H9 (cell line): ENCODE data around the gene GPR171. TPM values are rescaled to one million over a fixed set of nuclear protein-coding genes. Genes with fewer than 3 reads are reported as not detected.

Experiments
- DNase-seq: peaks from one replicate; pipeline ENCODE4 v3.0.0-alpha.2; 2017
- H2AFZ ChIP-seq: one replicate; pipeline ENCODE4 v1.6.1; 2013; ENCODE audit warnings: mild to moderate bottlenecking, low read length, control low read depth, moderate library complexity
- H2AK5ac ChIP-seq: 2 replicates; pipeline ENCODE4 v1.6.1; 2013; ENCODE audit warnings: low read length, control low read depth, mixed read lengths; ENCODE audit not compliant: insufficient read length
- H2BK120ac ChIP-seq: one replicate; pipeline ENCODE4 v1.6.1; 2013; ENCODE audit warnings: low read depth, mild to moderate bottlenecking, low read length, control low read depth, inconsistent platforms; ENCODE audit not compliant: poor library complexity, severe bottlenecking
- H2BK12ac ChIP-seq: 2 replicates; pipeline ENCODE4 v1.6.1; 2013; ENCODE audit warnings: low read length, control low read depth, mixed read lengths, low read depth; ENCODE audit not compliant: insufficient read length
- H2BK15ac ChIP-seq: 2 replicates; pipeline ENCODE4 v1.6.1; 2013; ENCODE audit warnings: low read depth, low read length, control low read depth
- H2BK20ac ChIP-seq: one replicate; pipeline ENCODE4 v1.6.1; 2013; ENCODE audit warnings: low read depth, mild to moderate bottlenecking, low read length, control low read depth, inconsistent platforms; ENCODE audit not compliant: poor library complexity, severe bottlenecking
- H2BK5ac ChIP-seq: 2 replicates; pipeline ENCODE4 v1.6.1; 2013; ENCODE audit warnings: low read length, control low read depth, mixed read lengths; ENCODE audit not compliant: insufficient read length
- H3K14ac ChIP-seq: 2 replicates; pipeline ENCODE4 v1.6.1; 2013; ENCODE audit warnings: low read length, control low read depth; ENCODE audit not compliant: insufficient read depth
- H3K18ac ChIP-seq: 2 replicates; pipeline ENCODE4 v1.6.1; 2013; ENCODE audit warnings: low read depth, mild to moderate bottlenecking, mixed read lengths, low read length, control low read depth; ENCODE audit not compliant: insufficient read length
- H3K23ac ChIP-seq: 2 replicates; pipeline ENCODE4 v1.6.1; 2013; ENCODE audit warnings: low read length, control low read depth, mixed read lengths, low read depth; ENCODE audit not compliant: insufficient read length
- H3K23me2 ChIP-seq: 2 replicates; pipeline ENCODE4 v1.6.1; 2013; ENCODE audit warnings: low read depth, mild to moderate bottlenecking, mixed read lengths, low read length, control low read depth; ENCODE audit not compliant: insufficient read length, poor library complexity, severe bottlenecking
- H3K27ac ChIP-seq: 2 replicates; pipeline ENCODE4 v1.5.1; 2013; ENCODE audit warnings: low read length, control low read depth, mixed read lengths, low read depth; ENCODE audit not compliant: insufficient read length
- H3K27me3 ChIP-seq: 2 replicates; pipeline ENCODE4 v1.6.1; 2013; ENCODE audit warnings: low read length, control low read depth, inconsistent platforms; ENCODE audit not compliant: insufficient read depth
- H3K4ac ChIP-seq: 2 replicates; pipeline ENCODE4 v1.6.1; 2013; ENCODE audit warnings: low read depth, mild to moderate bottlenecking, control low read depth, inconsistent platforms, low read length, moderate library complexity
- H3K4me1 ChIP-seq: 2 replicates; pipeline ENCODE4 v1.6.1; 2013; ENCODE audit warnings: low read length, control low read depth, inconsistent platforms; ENCODE audit not compliant: insufficient read depth
- H3K4me2 ChIP-seq: 2 replicates; pipeline ENCODE4 v1.6.1; 2013; ENCODE audit warnings: low read length, control low read depth, mixed read lengths; ENCODE audit not compliant: insufficient read length, insufficient read depth
- H3K56ac ChIP-seq: 2 replicates; pipeline ENCODE4 v1.6.1; 2013; ENCODE audit warnings: low read depth, mild to moderate bottlenecking, mixed read lengths, low read length, control low read depth; ENCODE audit not compliant: insufficient read length
- H3K79me1 ChIP-seq: 2 replicates; pipeline ENCODE4 v1.6.1; 2013; ENCODE audit warnings: low read depth, mild to moderate bottlenecking, moderate library complexity, low read length, control low read depth, inconsistent platforms; ENCODE audit not compliant: insufficient read depth, poor library complexity, severe bottlenecking
- H3K79me2 ChIP-seq: 2 replicates; pipeline ENCODE4 v1.6.1; 2013; ENCODE audit warnings: low read length, control low read depth, inconsistent platforms; ENCODE audit not compliant: insufficient read depth
- H3K9ac ChIP-seq: 2 replicates; pipeline ENCODE4 v1.6.1; 2013; ENCODE audit warnings: low read length, control low read depth, mixed read lengths; ENCODE audit not compliant: insufficient read length; ENCODE audit errors: extremely low read depth
- H3K9me3 ChIP-seq: one replicate; pipeline ENCODE4 v1.6.1; 2013; ENCODE audit warnings: low read depth, low read length, inconsistent platforms; ENCODE audit not compliant: control insufficient read depth
- H3T11ph ChIP-seq: one replicate; pipeline ENCODE4 v1.6.1; 2013; ENCODE audit warnings: mild to moderate bottlenecking, low read length, control low read depth, inconsistent platforms
- H4K20me1 ChIP-seq: one replicate; pipeline ENCODE4 v1.6.1; 2013; ENCODE audit not compliant: control insufficient read depth, insufficient read length, insufficient read depth
- H4K5ac ChIP-seq: 2 replicates; pipeline ENCODE4 v1.6.1; 2013; ENCODE audit warnings: low read depth, mild to moderate bottlenecking, mixed read lengths, low read length, control low read depth; ENCODE audit not compliant: insufficient read length
- H4K8ac ChIP-seq: replicated peaks from 2 replicates; pipeline ENCODE4 v1.6.1; 2013; ENCODE audit warnings: low read length, control low read depth, mixed read lengths, low read depth; ENCODE audit not compliant: insufficient read length
- H4K91ac ChIP-seq: 2 replicates; pipeline ENCODE4 v1.6.1; 2013; ENCODE audit warnings: low read depth, mild to moderate bottlenecking, moderate library complexity, mixed read lengths, low read length, control low read depth; ENCODE audit not compliant: insufficient read length
- H3K27ac Mint-ChIP-seq, 3 experiments: 2 replicates in 2 of 3; 3 replicates in 1 of 3; pipeline ENCODE4 v1.8.0; 2020 to 2021; ENCODE audit warnings: mixed read lengths in 3 of 3, mild to moderate bottlenecking in 1 of 3, moderate library complexity in 1 of 3
- H3K27me3 Mint-ChIP-seq: 2 replicates; pipeline ENCODE4 v1.8.0; 2021; ENCODE audit warnings: low read depth, mild to moderate bottlenecking, moderate library complexity, mixed read lengths
- H3K36me3 Mint-ChIP-seq, 3 experiments: 2 replicates in 2 of 3; 3 replicates in 1 of 3; pipeline ENCODE4 v1.8.0; 2020 to 2021; ENCODE audit warnings: low read depth in 3 of 3, mixed read lengths in 3 of 3; ENCODE audit not compliant: insufficient read depth in 1 of 3
- H3K4me1 Mint-ChIP-seq, 2 experiments: 2 replicates each; pipeline ENCODE4 v1.8.0; 2020; ENCODE audit warnings: mixed read lengths in 2 of 2
- H3K4me3 Mint-ChIP-seq, 2 experiments: 2 replicates in 1 of 2; 3 replicates in 1 of 2; pipeline ENCODE4 v1.8.0; 2020 to 2021; ENCODE audit warnings: mild to moderate bottlenecking in 2 of 2, mixed read lengths in 2 of 2, moderate library complexity in 1 of 2
- H3K9me3 Mint-ChIP-seq, 2 experiments: 2 replicates in 1 of 2; 3 replicates in 1 of 2; pipeline ENCODE4 v1.8.0; 2020; ENCODE audit warnings: mild to moderate bottlenecking in 2 of 2, mixed read lengths in 2 of 2, moderate library complexity in 1 of 2
- WGBS: extraction: QIAGEN DNeasy Blood & Tissue Kit; methylation state at CpG from one replicate; pipeline ENCODE4 v1.1.7; 2013; ENCODE audit warnings: missing lambda C conversion rate, low lambda C conversion rate, mixed read lengths; ENCODE audit not compliant: insufficient read length; ENCODE audit errors: extremely low coverage; 5-methylcytosine and 5-hydroxymethylcytosine counted together
- total RNA-seq: library from RNA; stranded (reverse); gene quantifications from 2 replicates; pipeline ENCODE4 v1.2.1, GENCODE V29; 2021
- TF ChIP-seq, protein P1 (sequence below): fragments of 200-600 bp; sonication (generic); conservative IDR thresholded peaks from 3 replicates; pipeline ENCODE4 v1.8.0; 2021; ENCODE audit warnings: antibody characterized with exemption, mild to moderate bottlenecking

Gene GPR171
- total RNA-seq, 1 experiment from 2014 or later: not detected

DNA sequence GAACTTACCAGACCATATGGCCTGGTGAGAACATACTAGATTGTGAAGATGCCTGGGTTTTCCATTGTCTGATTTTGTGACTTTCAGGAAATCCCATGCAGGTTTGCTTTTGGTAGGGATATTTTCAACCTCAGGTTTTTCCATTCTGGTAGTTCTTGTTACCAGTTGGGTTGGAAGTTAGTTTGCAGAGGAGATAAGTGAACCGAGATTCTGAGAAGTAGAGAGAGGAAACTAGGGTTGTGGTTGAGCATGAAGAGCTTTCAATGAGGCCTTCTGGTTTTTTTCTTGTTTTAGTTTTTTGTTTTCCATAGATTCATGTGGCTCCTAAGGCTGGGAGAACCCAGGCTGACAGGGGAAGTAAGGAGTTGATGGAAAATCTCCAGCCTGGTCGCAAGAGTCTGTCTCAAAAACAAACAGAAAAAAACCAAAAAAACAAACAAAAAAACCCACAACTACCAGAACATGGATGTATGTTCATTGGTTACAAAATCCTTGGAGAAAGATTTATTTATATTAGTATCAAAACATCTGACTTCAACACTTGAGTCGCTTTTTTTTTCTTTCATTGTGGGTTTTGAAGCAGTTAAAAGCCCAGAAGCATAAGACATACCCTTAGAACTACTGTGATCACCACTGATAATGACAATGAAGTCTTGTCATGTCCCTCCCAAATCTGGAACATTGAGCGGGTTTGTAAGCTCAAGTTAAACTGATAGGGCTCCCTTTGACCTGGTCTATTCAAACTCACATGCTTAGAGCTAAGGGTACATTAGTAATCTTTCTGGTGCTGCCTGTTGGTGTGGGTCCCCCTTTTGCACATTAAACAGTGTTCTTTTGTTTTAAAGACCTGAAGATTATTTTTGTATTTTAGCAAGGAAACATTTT, 3.2 kb downstream of the GPR171 start:
- no peaks in the 10 kb centered on the region for H3K4me1 ChIP-seq
- no peaks in the 10 kb centered on the region for H3K9me3 ChIP-seq
- DNase-seq: no peak
- no peaks in the 10 kb centered on the region for H3K27me3 Mint-ChIP-seq
- no peaks in the 10 kb centered on the region for H3K4me1 Mint-ChIP-seq
- WGBS: no CpG with 5 or more reads among the region's 4 CpGs
- no peaks in the 10 kb centered on the region; a peak in 1 of 7 replicates for H3K36me3 Mint-ChIP-seq
- H3K4ac ChIP-seq: no peak overlapping the region
- no peak overlapping the region for H2BK120ac ChIP-seq
- TF ChIP-seq, protein P1, sequence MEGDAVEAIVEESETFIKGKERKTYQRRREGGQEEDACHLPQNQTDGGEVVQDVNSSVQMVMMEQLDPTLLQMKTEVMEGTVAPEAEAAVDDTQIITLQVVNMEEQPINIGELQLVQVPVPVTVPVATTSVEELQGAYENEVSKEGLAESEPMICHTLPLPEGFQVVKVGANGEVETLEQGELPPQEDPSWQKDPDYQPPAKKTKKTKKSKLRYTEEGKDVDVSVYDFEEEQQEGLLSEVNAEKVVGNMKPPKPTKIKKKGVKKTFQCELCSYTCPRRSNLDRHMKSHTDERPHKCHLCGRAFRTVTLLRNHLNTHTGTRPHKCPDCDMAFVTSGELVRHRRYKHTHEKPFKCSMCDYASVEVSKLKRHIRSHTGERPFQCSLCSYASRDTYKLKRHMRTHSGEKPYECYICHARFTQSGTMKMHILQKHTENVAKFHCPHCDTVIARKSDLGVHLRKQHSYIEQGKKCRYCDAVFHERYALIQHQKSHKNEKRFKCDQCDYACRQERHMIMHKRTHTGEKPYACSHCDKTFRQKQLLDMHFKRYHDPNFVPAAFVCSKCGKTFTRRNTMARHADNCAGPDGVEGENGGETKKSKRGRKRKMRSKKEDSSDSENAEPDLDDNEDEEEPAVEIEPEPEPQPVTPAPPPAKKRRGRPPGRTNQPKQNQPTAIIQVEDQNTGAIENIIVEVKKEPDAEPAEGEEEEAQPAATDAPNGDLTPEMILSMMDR: no peak
- H2BK20ac ChIP-seq: no peak overlapping the region
- H4K91ac ChIP-seq: no peak overlapping the region
- H3K79me1 ChIP-seq: no peaks in the 10 kb centered on the region
- no peak overlapping the region for H4K5ac ChIP-seq
- peak overlapping the region in 2 of 3 experiments; percentile 2 to 9; a peak in 3 of 7 replicates for H3K27ac Mint-ChIP-seq
- H3T11ph ChIP-seq: no peak overlapping the region
- H2BK5ac ChIP-seq: no peak overlapping the region
- no peaks in the 10 kb centered on the region for H3K9me3 Mint-ChIP-seq
- no peak overlapping the region for H3K56ac ChIP-seq
- H2AK5ac ChIP-seq: no peak overlapping the region
- H3K23me2 ChIP-seq: no peaks in the 10 kb centered on the region
- no peak overlapping the region for H3K4me2 ChIP-seq
- H3K27me3 ChIP-seq: no peaks in the 10 kb centered on the region
- H4K20me1 ChIP-seq: no peaks in the 10 kb centered on the region
- no peak overlapping the region for H2AFZ ChIP-seq
- no peak overlapping the region for H3K14ac ChIP-seq
- H2BK12ac ChIP-seq: no peak overlapping the region
- no peak overlapping the region for H3K23ac ChIP-seq
- H3K18ac ChIP-seq: no peak overlapping the region
- H3K27ac ChIP-seq: no peak overlapping the region
- no peaks in the 10 kb centered on the region for H3K79me2 ChIP-seq
- H2BK15ac ChIP-seq: no peak overlapping the region
- no peak overlapping the region for H3K9ac ChIP-seq
- no peak overlapping the region for H4K8ac ChIP-seq
- H3K4me3 Mint-ChIP-seq: no peak overlapping the region
